HG02623 (cell line): ENCODE measurements around the gene RRP1B.
"Not testable (repeated sequence)": the region's sequence is repeated elsewhere in the genome, so short reads cannot be mapped to it uniquely, and the experiment has no call there.

ENCODE experiments used
- ATAC-seq: cut with Tn5 transposase; IDR thresholded peaks from one replicate; pipeline ENCODE4 v1.9.1; 2021; ENCODE audit warnings: moderate library complexity; ENCODE audit not compliant: unreplicated experiment

RRP1B gene

GRCh38 chr21:43667191-43667904 lies 8.0 kb downstream of the RRP1B start:
- no peak for ATAC-seq

GRCh38 chr21:43669828-43670605 lies 10.7 kb downstream of the RRP1B start:
- no peak for ATAC-seq

GRCh38 chr21:43675871-43676270 lies 16.5 kb downstream of the RRP1B start:
- ATAC-seq, result no peak

- ATAC-seq, result no peak
Measured at GRCh38 chr21:43676391-43676790, 17.0 kb downstream of the RRP1B start.

GRCh38 chr21:43679951-43680350 lies 20.6 kb downstream of the RRP1B start:
- no peak for ATAC-seq

- not testable (repeated sequence) for ATAC-seq
Measured at GRCh38 chr21:43680421-43680820, 21.1 kb downstream of the RRP1B start.

- ATAC-seq, result no peak
Measured at GRCh38 chr21:43681650-43682049, 22.3 kb downstream of the RRP1B start.

GRCh38 chr21:43684424-43684823 lies 25.1 kb downstream of the RRP1B start:
- no peak for ATAC-seq

GRCh38 chr21:43686811-43687565 lies 27.6 kb downstream of the RRP1B start:
- ATAC-seq, result no peak

- no peak for ATAC-seq
Measured at GRCh38 chr21:43687566-43688399, 28.4 kb downstream of the RRP1B start.

- no peak for ATAC-seq
Measured at GRCh38 chr21:43688906-43689305, 29.5 kb downstream of the RRP1B start.

GRCh38 chr21:43689556-43690337 lies 30.4 kb downstream of the RRP1B start:
- ATAC-seq, result no peak

GRCh38 chr21:43690346-43690745 lies 31.0 kb downstream of the RRP1B start:
- no peak for ATAC-seq

GRCh38 chr21:43691086-43691795 lies 31.9 kb downstream of the RRP1B start:
- no peak for ATAC-seq

- no peak for ATAC-seq
Measured at GRCh38 chr21:43691801-43692200, 32.4 kb downstream of the RRP1B start.

GRCh38 chr21:43692949-43693348 lies 33.6 kb downstream of the RRP1B start:
- ATAC-seq, result no peak

- no peak for ATAC-seq
Measured at GRCh38 chr21:43693981-43694380, 34.6 kb downstream of the RRP1B start.

GRCh38 chr21:43694437-43695079 lies 35.2 kb downstream of the RRP1B start:
- no peak for ATAC-seq

- ATAC-seq, result no peak
Measured at GRCh38 chr21:43696214-43696613, 36.9 kb downstream of the RRP1B start.
